A673 (cell line): ENCODE measurements around the gene NLN. TPM values are rescaled to one million over a fixed set of nuclear protein-coding genes. Genes with fewer than 3 reads are reported as not detected.

Experiments
- BruUV-seq: library from RNA; stranded (reverse); fragments of 400-500 nt; replicated peaks from 2 replicates; lab custom pipeline; 2021; lab: Mats Ljungman, UMichigan
- CTCF ChIA-PET: fragments of 300-600 bp; sonication (Branson Sonifier 250); formaldehyde crosslinking; loops from one replicate; lab custom pipeline; 2022; ENCODE audit warnings: antibody characterized with exemption; lab: Charles Lee
- POLR2A ChIA-PET: fragments of 300-600 bp; sonication (Branson Sonifier 250); formaldehyde crosslinking; loops from one replicate; lab custom pipeline; 2022; ENCODE audit warnings: antibody characterized with exemption; ENCODE audit not compliant: low non-redundant PET; lab: Charles Lee
- DNase-seq: peaks from one replicate; pipeline ENCODE4 v3.0.0-alpha.2; 2015; ENCODE audit warnings: low spot score
- H3K27ac ChIP-seq: fragments of 200-600 bp; sonication (generic); 2 replicates; pipeline ENCODE4 v1.5.1; 2016; ENCODE audit warnings: mixed run types, low read depth, mild to moderate bottlenecking, mixed read lengths, antibody characterized with exemption, low read length; ENCODE audit not compliant: poor library complexity, severe bottlenecking
- H3K27me3 ChIP-seq: fragments of 200-600 bp; sonication (generic); replicated peaks from 2 replicates; pipeline ENCODE4 v1.6.1; 2017; ENCODE audit warnings: mixed run types, low read depth, mild to moderate bottlenecking, mixed read lengths, antibody characterized with exemption, low read length; ENCODE audit not compliant: insufficient read depth, poor library complexity
- H3K36me3 ChIP-seq: fragments of 200-600 bp; sonication (generic); 2 replicates; pipeline ENCODE4 v1.6.1; 2016; ENCODE audit warnings: mixed run types, mild to moderate bottlenecking, mixed read lengths, antibody characterized with exemption, low read length; ENCODE audit not compliant: insufficient read depth, poor library complexity, severe bottlenecking
- H3K4me1 ChIP-seq: fragments of 200-600 bp; sonication (generic); 2 replicates; pipeline ENCODE4 v1.6.1; 2017; ENCODE audit warnings: mixed run types, mild to moderate bottlenecking, mixed read lengths, antibody characterized with exemption, low read length; ENCODE audit not compliant: insufficient read depth, poor library complexity, severe bottlenecking
- H3K4me3 ChIP-seq: fragments of 200-600 bp; sonication (generic); 2 replicates; pipeline ENCODE4 v1.5.1; 2016; ENCODE audit warnings: low read depth, mixed run types, mild to moderate bottlenecking, mixed read lengths, low read length; ENCODE audit not compliant: poor library complexity, severe bottlenecking
- H3K9me3 ChIP-seq: fragments of 200-600 bp; sonication (generic); 2 replicates; pipeline ENCODE4 v1.6.1; 2016; ENCODE audit warnings: mixed run types, low read depth, mild to moderate bottlenecking, mixed read lengths, antibody characterized with exemption, low read length; ENCODE audit not compliant: poor library complexity, severe bottlenecking
- CTCF ChIP-seq: fragments of 300-800, 200-600 bp; sonication (generic); conservative IDR thresholded peaks from 2 replicates; pipeline ENCODE4 v1.5.1; 2017; ENCODE audit warnings: low read depth, mild to moderate bottlenecking, antibody characterized with exemption, low read length, moderate library complexity, mixed read lengths
- EZH2 ChIP-seq: fragments of 200-600 bp; sonication (generic); IDR thresholded peaks from 2 replicates; pipeline ENCODE4 v1.6.1; 2017; ENCODE audit warnings: borderline replicate concordance, low read depth, mild to moderate bottlenecking, mixed read lengths, antibody characterized with exemption, low read length; ENCODE audit not compliant: poor library complexity, severe bottlenecking
- intact Hi-C: fragments of 100-400 bp; cut with micrococcal nuclease; formaldehyde crosslinking; loops from one replicate; pipeline ENCODE4 v1.10.0; 2022; ENCODE audit not compliant: unreplicated experiment
- total RNA-seq: library from RNA; stranded (reverse); gene quantifications from 2 replicates; pipeline ENCODE4 v1.2.3, GENCODE V29; 2021

NLN gene
- total RNA-seq, 1 experiment from 2014 or later, result 99.9 TPM

GRCh38 chr5:65815161-65815560, 93.2 kb downstream of the NLN start:
- Histone ChIP-seq H3K4me1 (no peaks in the 10 kb centered on the region), H3K4me3 (no peak overlapping the region), H3K27ac (no peak overlapping the region), H3K36me3 (peaks cover 9% of the 10 kb centered on the region), H3K9me3 (no peaks in the 10 kb centered on the region), H3K27me3 (no peaks in the 10 kb centered on the region)
- CTCF ChIA-PET, result no interaction called here
- POLR2A ChIA-PET, result no interaction called here
- BruUV-seq, result no TSS peak
- no peak for DNase-seq
- TF ChIP-seq EZH2, result no peak
- no peak for TF ChIP-seq CTCF
- intact Hi-C loops, result no loop called here

- Histone ChIP-seq H3K4me3 (no peak overlapping the region), H3K4me1 (no peaks in the 10 kb centered on the region), H3K27me3 (no peaks in the 10 kb centered on the region), H3K9me3 (no peaks in the 10 kb centered on the region), H3K36me3 (peaks cover 8% of the 10 kb centered on the region), H3K27ac (no peak overlapping the region)
- intact Hi-C loops, result no loop called here
- BruUV-seq, result no TSS peak
- no peak for DNase-seq
- TF ChIP-seq CTCF (no peak), EZH2 (no peak)
- ChIA-PET POLR2A (no interaction called here), CTCF (no interaction called here)
Measured at GRCh38 chr5:65816729-65817128, 94.7 kb downstream of the NLN start.

GRCh38 chr5:65817931-65818330, 95.9 kb downstream of the NLN start:
- ChIA-PET POLR2A (no interaction called here), CTCF (interaction anchor here (0.7 kb wide), 1 partner anchor 166 kb away, joined by 3 read pairs; no protein-coding TSS in a partner anchor)
- H3K27me3 ChIP-seq, result no peaks in the 10 kb centered on the region
- no peak for DNase-seq
- H3K9me3 ChIP-seq, result no peaks in the 10 kb centered on the region
- intact Hi-C loops, result no loop called here
- BruUV-seq, result no TSS peak
- H3K36me3 ChIP-seq, result peaks cover 8% of the 10 kb centered on the region
- H3K27ac ChIP-seq, result no peak overlapping the region
- TF ChIP-seq EZH2, result no peak
- H3K4me3 ChIP-seq, result no peak overlapping the region
- H3K4me1 ChIP-seq, result no peaks in the 10 kb centered on the region

GRCh38 chr5:65818592-65818991, 96.6 kb downstream of the NLN start:
- Histone ChIP-seq H3K36me3 (peaks cover 8% of the 10 kb centered on the region), H3K4me1 (no peaks in the 10 kb centered on the region), H3K4me3 (no peak overlapping the region), H3K27me3 (no peaks in the 10 kb centered on the region), H3K27ac (no peak overlapping the region), H3K9me3 (no peaks in the 10 kb centered on the region)
- TF ChIP-seq EZH2 (no peak), CTCF (no peak)
- CTCF ChIA-PET, result interaction anchor here (0.7 kb wide), 1 partner anchor 165 kb away, joined by 3 read pairs; no protein-coding TSS in a partner anchor
- POLR2A ChIA-PET, result no interaction called here
- BruUV-seq, result no TSS peak
- intact Hi-C loops, result no loop called here
- DNase-seq, result no peak
